ENCODE data around the gene CTSA. TPM values are rescaled to one million over a fixed set of nuclear protein-coding genes. Genes with fewer than 3 reads are reported as not detected.

The CTSA gene
- total RNA-seq, 1 donor from 2014 or later = 15.1 TPM

DNA sequence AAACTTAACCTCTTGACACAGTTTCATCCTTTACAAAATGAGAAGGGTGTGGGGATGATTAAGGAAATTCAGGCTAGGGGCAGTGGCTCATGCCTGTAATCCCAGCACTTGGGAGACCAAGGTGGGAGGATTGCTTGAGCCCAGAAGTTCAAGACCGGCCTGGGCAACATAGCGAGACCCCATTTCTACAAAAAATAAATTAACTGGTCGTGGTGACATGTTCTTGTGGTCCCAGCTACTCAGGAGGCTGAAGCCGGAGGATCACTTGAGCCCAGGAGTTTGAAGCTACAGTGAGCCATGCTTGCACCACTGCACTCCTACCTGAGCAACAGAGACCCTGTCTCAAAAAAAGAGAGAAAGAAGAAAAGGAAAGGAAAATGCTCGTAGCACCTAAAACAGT is 24.7 kb upstream of the CTSA start:
- no peak overlapping the region for H3K27ac ChIP-seq
- H3K9ac ChIP-seq = no peak overlapping the region
- H3K36me3 ChIP-seq = no peaks in the 10 kb centered on the region
- H3K27me3 ChIP-seq = no peaks in the 10 kb centered on the region
- Mint-ChIP-seq H3K27ac (no peak overlapping the region), H3K36me3 (no peaks in the 10 kb centered on the region), H3K4me3 (no peak overlapping the region), H3K27me3 (ENCODE audit: insufficient read depth, low read depth) (no peaks in the 10 kb centered on the region), H3K9me3 (no peaks in the 10 kb centered on the region), H3K4me1 (no peaks in the 10 kb centered on the region)
- no peaks in the 10 kb centered on the region for H3K79me2 ChIP-seq (ENCODE audit: low read depth)
- H3K4me2 ChIP-seq = no peak overlapping the region
- no peak for DNase-seq (ENCODE audit: low spot score)
- H4K20me1 ChIP-seq (ENCODE audit: low read depth) = no peaks in the 10 kb centered on the region
- no peaks in the 10 kb centered on the region for H3K9me3 ChIP-seq (ENCODE audit: low read depth)
- no peaks in the 10 kb centered on the region for H3K4me1 ChIP-seq
- H3K4me3 ChIP-seq = no peak overlapping the region
- H2AFZ ChIP-seq (replicated peaks) = no peak overlapping the region
- TF ChIP-seq, protein P1, sequence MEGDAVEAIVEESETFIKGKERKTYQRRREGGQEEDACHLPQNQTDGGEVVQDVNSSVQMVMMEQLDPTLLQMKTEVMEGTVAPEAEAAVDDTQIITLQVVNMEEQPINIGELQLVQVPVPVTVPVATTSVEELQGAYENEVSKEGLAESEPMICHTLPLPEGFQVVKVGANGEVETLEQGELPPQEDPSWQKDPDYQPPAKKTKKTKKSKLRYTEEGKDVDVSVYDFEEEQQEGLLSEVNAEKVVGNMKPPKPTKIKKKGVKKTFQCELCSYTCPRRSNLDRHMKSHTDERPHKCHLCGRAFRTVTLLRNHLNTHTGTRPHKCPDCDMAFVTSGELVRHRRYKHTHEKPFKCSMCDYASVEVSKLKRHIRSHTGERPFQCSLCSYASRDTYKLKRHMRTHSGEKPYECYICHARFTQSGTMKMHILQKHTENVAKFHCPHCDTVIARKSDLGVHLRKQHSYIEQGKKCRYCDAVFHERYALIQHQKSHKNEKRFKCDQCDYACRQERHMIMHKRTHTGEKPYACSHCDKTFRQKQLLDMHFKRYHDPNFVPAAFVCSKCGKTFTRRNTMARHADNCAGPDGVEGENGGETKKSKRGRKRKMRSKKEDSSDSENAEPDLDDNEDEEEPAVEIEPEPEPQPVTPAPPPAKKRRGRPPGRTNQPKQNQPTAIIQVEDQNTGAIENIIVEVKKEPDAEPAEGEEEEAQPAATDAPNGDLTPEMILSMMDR (IDR thresholded peaks at IDR 0.05) = no peak
- no peak for TF ChIP-seq EZH2phosphoT487 (IDR thresholded peaks at IDR 0.05)
- no peaks in the 10 kb centered on the region for H3F3A ChIP-seq (ENCODE audit: low read depth)

DNA sequence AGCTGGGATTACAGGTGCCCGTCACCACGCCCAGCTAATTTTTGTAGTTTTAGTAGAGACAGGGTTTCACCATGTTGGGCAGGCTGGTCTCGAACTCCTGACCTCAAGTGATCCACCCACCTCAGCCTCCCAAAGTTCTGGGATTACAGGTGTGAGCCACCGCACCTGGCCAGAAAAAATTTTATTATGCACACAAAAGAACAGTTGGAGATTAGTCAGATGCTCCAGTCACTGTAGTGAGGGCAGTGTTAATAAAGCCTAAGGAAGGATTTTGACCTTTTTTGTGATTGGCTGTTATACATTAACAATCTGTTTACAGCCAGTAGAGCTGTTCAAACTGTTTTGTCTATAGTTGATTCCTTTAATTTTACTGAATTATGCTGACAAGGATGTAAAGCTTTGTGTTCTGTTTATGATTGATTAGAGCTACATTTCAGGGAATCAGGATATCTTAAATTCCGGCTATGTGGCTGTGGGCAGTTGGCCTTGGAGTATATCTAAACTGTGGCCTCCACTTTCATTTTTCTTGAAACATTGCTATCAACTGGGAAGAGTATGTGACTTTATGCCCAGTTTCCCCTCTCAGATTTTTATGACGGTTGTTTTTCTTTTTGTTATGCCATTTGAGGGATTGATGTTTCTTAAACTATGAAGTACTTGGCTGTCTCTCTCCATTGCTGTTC is 23.9 kb upstream of the CTSA start:
- H3K79me2 ChIP-seq (ENCODE audit: low read depth) = no peaks in the 10 kb centered on the region
- no peak overlapping the region for H3K27ac ChIP-seq
- TF ChIP-seq EZH2 (IDR thresholded peaks at IDR 0.05) = no peak
- TF ChIP-seq, protein P1 (IDR thresholded peaks at IDR 0.05) = no peak
- TF ChIP-seq EZH2phosphoT487 (IDR thresholded peaks at IDR 0.05) = no peak

DNA sequence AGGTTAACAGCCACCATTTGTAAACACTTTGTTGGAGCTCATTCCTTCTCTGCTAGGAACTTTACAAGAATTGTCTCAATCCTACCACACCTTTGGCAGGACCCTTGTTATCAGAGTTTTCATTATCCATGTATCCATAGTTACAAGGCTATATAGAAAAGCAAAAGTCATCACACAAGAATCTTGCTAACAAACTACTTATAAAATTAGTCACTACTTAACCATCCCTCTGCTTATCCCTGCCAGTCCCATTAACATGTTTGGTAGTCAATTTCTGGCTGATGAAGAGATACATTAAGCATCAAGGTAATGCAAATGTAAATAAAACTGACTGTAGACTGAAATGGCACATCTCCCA is 23.3 kb upstream of the CTSA start:
- no peak overlapping the region for H3K4me3 ChIP-seq
- no peak overlapping the region for H3K9ac ChIP-seq
- no peaks in the 10 kb centered on the region for H3K36me3 Mint-ChIP-seq
- TF ChIP-seq, protein P1 (IDR thresholded peaks at IDR 0.05) = no peak
- no peak for TF ChIP-seq EZH2 (IDR thresholded peaks at IDR 0.05)
- TF ChIP-seq EZH2phosphoT487 (IDR thresholded peaks at IDR 0.05) = no peak
- no peaks in the 10 kb centered on the region for H3K27me3 Mint-ChIP-seq (ENCODE audit: insufficient read depth, low read depth)
- H3K27me3 ChIP-seq = no peaks in the 10 kb centered on the region
- H4K20me1 ChIP-seq (ENCODE audit: low read depth) = no peaks in the 10 kb centered on the region
- no peak overlapping the region for H3K4me2 ChIP-seq
- no peak for DNase-seq (ENCODE audit: low spot score)
- H3F3A ChIP-seq (ENCODE audit: low read depth) = no peaks in the 10 kb centered on the region
- H3K4me1 Mint-ChIP-seq = no peaks in the 10 kb centered on the region
- H3K27ac ChIP-seq = no peak overlapping the region
- H3K79me2 ChIP-seq (ENCODE audit: low read depth) = no peaks in the 10 kb centered on the region
- no peak overlapping the region for H2AFZ ChIP-seq (replicated peaks)
- no peaks in the 10 kb centered on the region for H3K9me3 Mint-ChIP-seq
- no peaks in the 10 kb centered on the region for H3K4me1 ChIP-seq
- no peaks in the 10 kb centered on the region for H3K36me3 ChIP-seq
- no peak overlapping the region for H3K4me3 Mint-ChIP-seq
- no peak overlapping the region for H3K27ac Mint-ChIP-seq
- no peaks in the 10 kb centered on the region for H3K9me3 ChIP-seq (ENCODE audit: low read depth)

More for the DNA sequence above, 23.9 kb upstream of the CTSA start:
- no peak for DNase-seq (ENCODE audit: low spot score)
- Histone ChIP-seq H3K4me1 (no peaks in the 10 kb centered on the region), H3K27me3 (no peaks in the 10 kb centered on the region), H3K4me3 (no peak overlapping the region), H3K9ac (no peak overlapping the region), H3K9me3 (ENCODE audit: low read depth) (no peaks in the 10 kb centered on the region), H4K20me1 (ENCODE audit: low read depth) (no peaks in the 10 kb centered on the region), H2AFZ (replicated peaks) (no peak overlapping the region), H3F3A (ENCODE audit: low read depth) (no peaks in the 10 kb centered on the region), H3K36me3 (no peaks in the 10 kb centered on the region), H3K4me2 (no peak overlapping the region)
- Mint-ChIP-seq H3K9me3 (no peaks in the 10 kb centered on the region), H3K36me3 (no peaks in the 10 kb centered on the region), H3K4me3 (no peak overlapping the region), H3K4me1 (no peaks in the 10 kb centered on the region), H3K27me3 (ENCODE audit: insufficient read depth, low read depth) (no peaks in the 10 kb centered on the region), H3K27ac (no peak overlapping the region)

Measured in neural progenitor cell (in vitro differentiated cells).